Heart right ventricle (tissue), 16 donors: ENCODE measurements around the gene ATG14. TPM values are rescaled to one million over a fixed set of nuclear protein-coding genes. Genes with fewer than 3 reads are reported as not detected.

Experiments
- ATAC-seq, 8 donors: fragments of 200-7000 bp; cut with Tn5 transposase; one replicate each; pipeline ENCODE4 v1.9.1; 2020; ENCODE audit warnings: mild to moderate bottlenecking in 8 of 8, moderate library complexity in 8 of 8, moderate number of reproducible peaks in 1 of 8
- DNase-seq, 2 donors: peaks; one replicate each; pipeline ENCODE4 v3.0.0-alpha.2; 2020
- H3K27ac ChIP-seq, 10 donors: fragments of 200-600 bp; sonication (generic) in 2 of 10; one replicate each; pipeline versions ENCODE4 v1.5.0 to v1.8.0; 2020 to 2022; ENCODE audit warnings: mild to moderate bottlenecking in 3 of 10
- H3K27me3 ChIP-seq, 7 donors: fragments of 200-600 bp; one replicate each; pipeline ENCODE4 v1.8.0; 2021 to 2022; ENCODE audit warnings: mild to moderate bottlenecking in 2 of 7
- H3K36me3 ChIP-seq, 9 donors: fragments of 200-600 bp; sonication (generic) in 1 of 9; one replicate each; pipeline versions ENCODE4 v1.5.0 to v1.8.0; 2020 to 2022; ENCODE audit warnings: mild to moderate bottlenecking in 2 of 9
- H3K4me1 ChIP-seq, 9 donors: fragments of 200-600 bp; sonication (generic) in 1 of 9; one replicate each; pipeline versions ENCODE4 v1.5.0 to v1.8.0; 2020 to 2022; ENCODE audit warnings: mild to moderate bottlenecking in 4 of 9
- H3K4me3 ChIP-seq, 10 donors: fragments of 200-600 bp; sonication (generic) in 2 of 10; one replicate each; pipeline versions ENCODE4 v1.5.0 to v1.8.0; 2020 to 2022; ENCODE audit warnings: mild to moderate bottlenecking in 7 of 10, moderate library complexity in 2 of 10
- H3K9me3 ChIP-seq, 11 donors: fragments of 200-600 bp in 10 of 11; sonication (generic) in 2 of 11; one replicate each; pipeline versions ENCODE4 v1.5.0 to v1.8.0; 2013 to 2022; ENCODE audit warnings: mild to moderate bottlenecking in 2 of 11, control low read depth in 1 of 11, moderate library complexity in 1 of 11
- WGBS, 2 donors: extraction: QIAGEN DNeasy Blood & Tissue Kit; methylation state at CpG; one replicate each; pipeline ENCODE4 v1.1.7; 2013; ENCODE audit warnings: inconsistent platforms in 1 of 2; 5-methylcytosine and 5-hydroxymethylcytosine counted together
- intact Hi-C, 10 donors: fragments of 100-400 bp; cut with DNase I; formaldehyde crosslinking; loops; one replicate each; pipeline versions ENCODE4 v1.11.1 to v1.14.2; 2022
- polyA plus RNA-seq, 2 donors: library from polyadenylated mRNA; stranded (reverse); fragments of 200-250 nt; gene quantifications; one replicate each; pipeline ENCODE4 v1.2.3, GENCODE V29; 2013
- total RNA-seq, 10 donors: library from RNA; stranded (reverse); fragmentation: NEBNext Ultra II Directional in 3 of 10; extraction: Animal tissue kit (Norgen Biotek cat#: 25700) in 3 of 10; gene quantifications; one replicate each; pipeline versions ENCODE4 v1.2.1 to v1.2.4, GENCODE V29; 2021 to 2023
- TF ChIP-seq, protein P1 (sequence below), 9 donors: fragments of 200-600 bp; sonication (generic) in 2 of 9; IDR thresholded peaks; one replicate each; pipeline versions ENCODE4 v1.5.0 to v1.8.0; 2021 to 2022; ENCODE audit warnings: antibody characterized with exemption in 9 of 9, mild to moderate bottlenecking in 5 of 9, moderate library complexity in 1 of 9
- donor health status: Arrhythmogenic right ventricular cardiomyopathy.
- donor health status: ischemic (EF 13 %, LVEDD 7.1; RV severe dilation, severe dysfunction).
- donor health status: healthy with polysubstance abuse.
- donor health status: DM: no; HTN: yes; CAD: no.
- donor health status: DM: no; HTN: no; CAD: no.
- donor health status: ischemic (EF 25% LVEDD 6.9; RV normal size, moderate dysfunction).
- donor health status: ischemic (EF 25% LVEDD 5.7; RV mildly dilated, moderate dysfunction).
- donor health status: healthy.
- donor health status: DM: yes; HTN: yes; CAD: no.
- donor health status: Ischemic cardiomyopathy.
- donor health status: ischemic (EF 35%, LVEDD 5.7; RV mildly dilated, moderate dysfunction).
- donor health status: nonischemic (EF 11% LVEDD 7.7; RV severe dilation, severe dysfunction).
- donor health status: DM: yes; HTN: yes; CAD: no.
- donor health status: PGD.
- donor health status: ischemic (EF 29% LVEDD 5.4; RV normal size, mild dysfunction).
- donor health status: nonischemic (EF 23%, LVEDD 6.1; RV moderate dilation, normal function).

The ATG14 gene
- total and polyA plus RNA-seq, 12 donors, result 3.5 to 21.9 (median 15.3) TPM

DNA sequence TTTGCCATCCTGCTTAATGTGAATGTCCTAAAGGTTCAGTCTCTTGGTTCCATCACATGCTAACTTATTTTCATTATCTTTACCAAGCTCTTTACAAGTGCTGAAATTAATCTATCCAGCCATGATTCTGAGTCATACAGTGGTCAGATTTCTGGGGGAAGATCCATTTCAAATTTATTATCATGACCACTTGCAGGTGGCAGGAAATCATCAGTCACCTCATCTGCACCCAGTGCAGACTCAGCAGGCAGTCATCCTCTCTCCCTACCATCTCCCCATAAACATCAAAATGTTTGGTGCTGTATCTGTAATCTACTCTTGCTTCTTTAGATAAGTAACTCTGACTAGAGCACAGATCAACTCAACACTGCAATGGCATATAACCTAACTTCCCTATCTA is 23.5 kb downstream of the ATG14 start:
- H3K36me3 ChIP-seq, result peaks cover 0 to 86% (median 12%) of the 10 kb centered on the region in 9 donors
- H3K4me1 ChIP-seq, result peaks cover 0 to 33% (median 9%) of the 10 kb centered on the region in 9 donors
- ATAC-seq (no peak), DNase-seq (no peak)
- TF ChIP-seq, protein P1, sequence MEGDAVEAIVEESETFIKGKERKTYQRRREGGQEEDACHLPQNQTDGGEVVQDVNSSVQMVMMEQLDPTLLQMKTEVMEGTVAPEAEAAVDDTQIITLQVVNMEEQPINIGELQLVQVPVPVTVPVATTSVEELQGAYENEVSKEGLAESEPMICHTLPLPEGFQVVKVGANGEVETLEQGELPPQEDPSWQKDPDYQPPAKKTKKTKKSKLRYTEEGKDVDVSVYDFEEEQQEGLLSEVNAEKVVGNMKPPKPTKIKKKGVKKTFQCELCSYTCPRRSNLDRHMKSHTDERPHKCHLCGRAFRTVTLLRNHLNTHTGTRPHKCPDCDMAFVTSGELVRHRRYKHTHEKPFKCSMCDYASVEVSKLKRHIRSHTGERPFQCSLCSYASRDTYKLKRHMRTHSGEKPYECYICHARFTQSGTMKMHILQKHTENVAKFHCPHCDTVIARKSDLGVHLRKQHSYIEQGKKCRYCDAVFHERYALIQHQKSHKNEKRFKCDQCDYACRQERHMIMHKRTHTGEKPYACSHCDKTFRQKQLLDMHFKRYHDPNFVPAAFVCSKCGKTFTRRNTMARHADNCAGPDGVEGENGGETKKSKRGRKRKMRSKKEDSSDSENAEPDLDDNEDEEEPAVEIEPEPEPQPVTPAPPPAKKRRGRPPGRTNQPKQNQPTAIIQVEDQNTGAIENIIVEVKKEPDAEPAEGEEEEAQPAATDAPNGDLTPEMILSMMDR (IDR thresholded peaks at IDR 0.05), result no peak
- no peak overlapping the region for H3K27ac ChIP-seq
- H3K27me3 ChIP-seq, result no peaks in the 10 kb centered on the region
- intact Hi-C loops, result no loop called here
- H3K9me3 ChIP-seq, result no peaks in the 10 kb centered on the region
- no peak overlapping the region for H3K4me3 ChIP-seq

DNA sequence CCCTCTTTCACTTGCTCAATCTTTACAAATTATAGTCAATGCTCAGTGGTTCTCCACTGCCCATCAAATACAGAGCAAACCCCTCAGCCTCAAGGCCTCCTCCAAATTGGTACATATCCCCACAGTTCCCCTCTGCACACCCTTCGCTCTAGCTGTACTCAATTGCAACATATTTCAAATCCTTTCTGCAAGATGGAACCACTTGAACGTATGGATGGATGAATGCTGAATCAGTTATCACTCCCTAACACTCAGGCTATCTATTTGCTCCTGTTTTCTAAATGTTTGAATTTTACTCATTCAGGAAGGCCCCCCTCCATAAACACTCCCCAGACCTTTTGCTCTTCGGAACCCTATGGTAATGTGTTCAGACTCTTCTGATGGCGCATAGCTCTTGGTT is 24.5 kb downstream of the ATG14 start:
- Histone ChIP-seq H3K27me3 (no peaks in the 10 kb centered on the region), H3K9me3 (no peaks in the 10 kb centered on the region), H3K36me3 (peaks cover 0 to 92% (median 13%) of the 10 kb centered on the region in 9 donors), H3K4me3 (no peak overlapping the region), H3K27ac (peak overlapping the region in 1 of 10 donors; percentile 79), H3K4me1 (peaks cover 0 to 38% (median 14%) of the 10 kb centered on the region in 9 donors)
- WGBS, 2 donors, result 96% methylated on average over 4 of the region's 4 CpGs
- DNase-seq, result no peak
- TF ChIP-seq, protein P1 (IDR thresholded peaks at IDR 0.05), result no peak
- no peak for ATAC-seq
- intact Hi-C loops, result no loop called here

DNA sequence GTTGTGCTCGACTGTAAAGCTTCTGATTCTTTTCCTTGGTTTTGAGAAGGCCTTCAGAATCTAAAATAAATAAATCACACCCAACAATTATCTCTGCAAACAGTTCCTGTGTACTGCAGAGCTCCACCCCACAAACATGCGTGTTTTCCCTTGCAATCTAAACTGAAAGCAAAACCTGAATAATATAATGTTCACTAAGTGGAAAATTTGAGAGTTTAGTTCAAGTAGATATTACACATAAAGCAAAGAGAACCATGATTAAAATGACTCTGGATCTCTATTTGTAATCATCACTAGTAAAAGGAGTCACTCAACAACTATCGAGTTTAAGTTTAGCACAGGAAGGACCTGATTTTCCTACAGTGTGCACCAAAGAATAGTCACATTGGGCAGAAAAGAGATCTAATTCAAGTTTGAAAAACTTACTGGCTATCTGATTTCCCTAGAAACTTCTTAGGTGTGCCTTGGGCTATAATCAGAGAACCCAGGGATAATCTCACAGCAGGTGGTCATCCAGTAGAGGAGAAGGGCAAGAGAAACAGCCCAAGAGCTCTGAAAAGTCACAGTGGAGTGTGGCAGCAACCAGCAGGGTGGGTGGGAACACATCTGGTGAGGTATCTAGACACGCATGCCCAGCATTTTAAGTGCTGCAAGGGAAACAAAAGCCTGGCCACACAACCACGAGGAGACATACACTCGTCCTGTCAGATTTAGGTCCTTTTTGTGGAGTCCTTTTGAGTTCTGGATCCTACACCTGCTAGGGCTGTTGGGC is 25.4 kb downstream of the ATG14 start:
- Histone ChIP-seq H3K4me3 (peak overlapping the region in 1 of 10 donors; percentile 9), H3K4me1 (peaks cover 0 to 38% (median 15%) of the 10 kb centered on the region in 9 donors), H3K36me3 (peaks cover 0 to 98% (median 13%) of the 10 kb centered on the region in 9 donors), H3K9me3 (no peaks in the 10 kb centered on the region), H3K27ac (peak overlapping the region in 8 of 10 donors; percentile 1 to 79 (median 64)), H3K27me3 (no peaks in the 10 kb centered on the region)
- intact Hi-C loops, result no loop called here
- TF ChIP-seq, protein P1 (IDR thresholded peaks at IDR 0.05), result no peak
- DNase-seq (no peak), ATAC-seq (no peak)
- 80 to 82% methylated on average over 6 of the region's 6 CpGs for WGBS, 2 donors

DNA sequence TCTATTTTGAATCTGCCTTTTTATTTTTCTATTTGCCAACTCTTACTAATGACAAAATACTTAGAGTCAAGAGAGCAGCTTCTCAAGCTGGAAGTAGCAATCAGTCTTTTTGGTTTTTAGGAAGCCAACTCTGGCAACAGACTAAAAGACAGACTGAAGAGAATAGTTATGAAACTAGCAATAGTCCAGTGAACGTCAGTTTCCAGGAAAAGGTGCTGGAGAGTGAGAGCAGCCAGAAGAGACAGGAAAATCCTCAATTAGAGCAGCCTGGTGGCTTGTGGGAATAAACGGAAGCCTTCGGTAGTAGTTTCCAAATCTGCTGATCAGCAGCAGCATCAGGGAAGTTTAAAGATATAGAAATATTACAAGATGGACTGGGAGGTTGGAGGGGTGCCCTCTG is 27.1 kb downstream of the ATG14 start:
- TF ChIP-seq, protein P1 (IDR thresholded peaks at IDR 0.05), result no peak
- intact Hi-C loops, result no loop called here
- Histone ChIP-seq H3K36me3 (peaks cover 0 to 99% (median 28%) of the 10 kb centered on the region in 9 donors), H3K9me3 (no peaks in the 10 kb centered on the region), H3K4me1 (peaks cover 0 to 38% (median 15%) of the 10 kb centered on the region in 9 donors), H3K4me3 (no peak overlapping the region), H3K27ac (peak overlapping the region; percentile 1 to 79 (median 59)), H3K27me3 (no peaks in the 10 kb centered on the region)
- peak in 4 of 8 donors; percentile 31 to 52 (median 33) for ATAC-seq
- WGBS, 2 donors, result 30 to 51% methylated on average over 3 of the region's 3 CpGs
- no peak for DNase-seq
